Measurements from ENCODE around the gene MBLAC1.

MBLAC1 gene

GRCh38 chr7:100107125-100107737 is 19.5 kb upstream of the MBLAC1 start:
- DNase-seq (ENCODE audit: low read depth): no peak
- TF ChIP-seq CTCF (IDR thresholded peaks at IDR 0.05; ENCODE audit: low read depth, low read length, missing control alignments): no peak
- H3K4me3 ChIP-seq (ENCODE audit: low read depth, low read length): no peak overlapping the region

- DNase-seq (ENCODE audit: low read depth): no peak
- no peak overlapping the region for H3K4me3 ChIP-seq (ENCODE audit: low read depth, low read length)
- TF ChIP-seq CTCF (IDR thresholded peaks at IDR 0.05; ENCODE audit: low read depth, low read length, missing control alignments): no peak
These were observed 18.9 kb upstream of the MBLAC1 start for GRCh38 chr7:100107890-100108289.

GRCh38 chr7:100109521-100110163 is 17.1 kb upstream of the MBLAC1 start:
- TF ChIP-seq CTCF (IDR thresholded peaks at IDR 0.05; ENCODE audit: low read depth, low read length, missing control alignments): no peak
- no peak overlapping the region for H3K4me3 ChIP-seq (ENCODE audit: low read depth, low read length)
- no peak for DNase-seq (ENCODE audit: low read depth)

- DNase-seq (ENCODE audit: low read depth): no peak
- no peak for TF ChIP-seq CTCF (IDR thresholded peaks at IDR 0.05; ENCODE audit: low read depth, low read length, missing control alignments)
- no peak overlapping the region for H3K4me3 ChIP-seq (ENCODE audit: low read depth, low read length)
These were observed 15.6 kb upstream of the MBLAC1 start for GRCh38 chr7:100111156-100111555.

- DNase-seq (ENCODE audit: low read depth): no peak
- peak; percentile 5 for TF ChIP-seq CTCF (IDR thresholded peaks at IDR 0.05; ENCODE audit: low read depth, low read length, missing control alignments)
These were observed 14.9 kb upstream of the MBLAC1 start for GRCh38 chr7:100111914-100112313.

GRCh38 chr7:100115026-100115425 is 11.7 kb upstream of the MBLAC1 start:
- no peak for TF ChIP-seq CTCF (IDR thresholded peaks at IDR 0.05; ENCODE audit: low read depth, low read length, missing control alignments)
- DNase-seq (ENCODE audit: low read depth): no peak
- no peak overlapping the region for H3K4me3 ChIP-seq (ENCODE audit: low read depth, low read length)

More at GRCh38 chr7:100111914-100112313, 14.9 kb upstream of the MBLAC1 start:
- H3K4me3 ChIP-seq (ENCODE audit: low read depth, low read length): no peak overlapping the region
